Vagina (tissue), 2 donors: ENCODE measurements around the gene ZBTB11. TPM values are rescaled to one million over a fixed set of nuclear protein-coding genes. Genes with fewer than 3 reads are reported as not detected.

Source experiments
- DNase-seq, 2 donors: peaks; one replicate each; pipeline ENCODE4 v3.0.0-alpha.2; 2017; ENCODE audit errors: extremely low spot score in 2 of 2
- H3K27ac ChIP-seq: fragments of 200-600 bp; sonication (generic); one replicate; pipeline ENCODE4 v1.5.1; 2019
- H3K27me3 ChIP-seq: fragments of 200-600 bp; sonication (generic); one replicate; pipeline ENCODE4 v1.5.1; 2019
- H3K36me3 ChIP-seq, 2 donors: fragments of 200-600 bp; sonication (generic); one replicate each; pipeline ENCODE4 v1.5.1; 2017 to 2019
- H3K4me1 ChIP-seq: fragments of 200-600 bp; sonication (generic); one replicate; pipeline ENCODE4 v1.5.1; 2019
- H3K4me3 ChIP-seq, 2 donors: fragments of 200-600 bp; sonication (generic); 1 replicate in 1 of 2; 2 replicates in 1 of 2; pipeline ENCODE4 v1.5.1; 2016 to 2019
- H3K9me3 ChIP-seq: fragments of 200-600 bp; sonication (generic); one replicate; pipeline ENCODE4 v1.5.1; 2019
- POLR2A ChIP-seq, 2 donors: fragments of 450-650 bp; IDR thresholded peaks; one replicate each; pipeline ENCODE4 v1.6.1; 2017; ENCODE audit warnings: antibody characterized with exemption in 2 of 2, mild to moderate bottlenecking in 2 of 2, moderate library complexity in 2 of 2
- POLR2AphosphoS5 ChIP-seq, 2 donors: sonication (generic); formaldehyde crosslinking; IDR thresholded peaks; one replicate each; pipeline ENCODE4 v1.9.0; 2017; ENCODE audit warnings: antibody characterized with exemption in 2 of 2, mild to moderate bottlenecking in 2 of 2, low read depth in 1 of 2; ENCODE audit not compliant: insufficient read depth in 1 of 2
- intact Hi-C: fragments of 100-400 bp; cut with DNase I; formaldehyde crosslinking; loops from one replicate; pipeline ENCODE4 v1.15.1; 2023
- total RNA-seq: library from RNA; depleted of rRNA; stranded (reverse); fragments of >200 nt; gene quantifications from one replicate; pipeline ENCODE4 v1.2.3, GENCODE V29; 2016
- TF ChIP-seq, protein P1 (sequence below), 3 experiments: fragments of 450-650 bp in 2 of 3; fragments of 200-600 bp in 1 of 3; sonication (generic) in 1 of 3; IDR thresholded peaks; one replicate each; pipeline ENCODE4 v1.5.1; 2017 to 2019; ENCODE audit warnings: antibody characterized with exemption in 3 of 3, mild to moderate bottlenecking in 2 of 3, moderate library complexity in 2 of 3

ZBTB11 gene
- total RNA-seq, 1 donor from 2014 or later = 27.5 TPM

GRCh38 chr3:101673953-101674352, 3.0 kb downstream of the ZBTB11 start:
- Histone ChIP-seq H3K36me3 (peaks cover 0 to 21% of the 10 kb centered on the region in 2 donors), H3K4me3 (no peak overlapping the region), H3K27ac (no peak overlapping the region), H3K27me3 (no peaks in the 10 kb centered on the region), H3K4me1 (peaks cover 44% of the 10 kb centered on the region), H3K9me3 (no peaks in the 10 kb centered on the region)
- TF ChIP-seq, protein P1, sequence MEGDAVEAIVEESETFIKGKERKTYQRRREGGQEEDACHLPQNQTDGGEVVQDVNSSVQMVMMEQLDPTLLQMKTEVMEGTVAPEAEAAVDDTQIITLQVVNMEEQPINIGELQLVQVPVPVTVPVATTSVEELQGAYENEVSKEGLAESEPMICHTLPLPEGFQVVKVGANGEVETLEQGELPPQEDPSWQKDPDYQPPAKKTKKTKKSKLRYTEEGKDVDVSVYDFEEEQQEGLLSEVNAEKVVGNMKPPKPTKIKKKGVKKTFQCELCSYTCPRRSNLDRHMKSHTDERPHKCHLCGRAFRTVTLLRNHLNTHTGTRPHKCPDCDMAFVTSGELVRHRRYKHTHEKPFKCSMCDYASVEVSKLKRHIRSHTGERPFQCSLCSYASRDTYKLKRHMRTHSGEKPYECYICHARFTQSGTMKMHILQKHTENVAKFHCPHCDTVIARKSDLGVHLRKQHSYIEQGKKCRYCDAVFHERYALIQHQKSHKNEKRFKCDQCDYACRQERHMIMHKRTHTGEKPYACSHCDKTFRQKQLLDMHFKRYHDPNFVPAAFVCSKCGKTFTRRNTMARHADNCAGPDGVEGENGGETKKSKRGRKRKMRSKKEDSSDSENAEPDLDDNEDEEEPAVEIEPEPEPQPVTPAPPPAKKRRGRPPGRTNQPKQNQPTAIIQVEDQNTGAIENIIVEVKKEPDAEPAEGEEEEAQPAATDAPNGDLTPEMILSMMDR (IDR thresholded peaks at IDR 0.05) = no peak
- TF ChIP-seq POLR2A (IDR thresholded peaks at IDR 0.05) = no peak
- no peak for DNase-seq
- intact Hi-C loops = no loop called here

DNA sequence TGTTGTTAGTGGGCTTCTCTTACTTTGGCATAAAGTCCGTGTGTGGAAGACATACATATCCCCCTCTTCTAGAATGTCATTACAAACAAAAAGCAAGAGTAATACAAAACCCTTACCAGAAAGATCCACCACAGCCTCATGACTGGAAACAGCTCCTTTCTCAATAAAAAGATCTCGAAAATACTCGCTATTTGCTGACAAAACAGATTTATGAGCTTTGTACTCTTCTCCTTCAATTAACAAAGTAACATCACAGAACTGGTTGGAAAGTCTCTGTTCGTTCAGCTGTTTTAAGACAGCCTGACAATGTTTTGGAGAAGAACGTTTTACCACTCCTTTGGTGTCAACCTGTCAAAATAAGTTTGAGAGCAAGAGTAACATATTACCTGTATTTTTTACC, 5.9 kb downstream of the ZBTB11 start:
- DNase-seq = no peak
- TF ChIP-seq, protein P1 (IDR thresholded peaks at IDR 0.05) = no peak
- TF ChIP-seq POLR2A (IDR thresholded peaks at IDR 0.05) (no peak), POLR2AphosphoS5 (IDR thresholded peaks at IDR 0.05; ENCODE audit: insufficient read depth in 1 of 2, low read depth in 1 of 2) (no peak)
- Histone ChIP-seq H3K9me3 (no peaks in the 10 kb centered on the region), H3K27ac (no peak overlapping the region), H3K4me3 (no peak overlapping the region), H3K36me3 (peaks cover 0 to 40% of the 10 kb centered on the region in 2 donors), H3K4me1 (peaks cover 33% of the 10 kb centered on the region), H3K27me3 (no peaks in the 10 kb centered on the region)
- intact Hi-C loops = no loop called here

- Histone ChIP-seq H3K36me3 (peaks cover 0 to 62% of the 10 kb centered on the region in 2 donors), H3K4me1 (peaks cover 6% of the 10 kb centered on the region), H3K9me3 (no peaks in the 10 kb centered on the region), H3K27ac (no peak overlapping the region), H3K27me3 (no peaks in the 10 kb centered on the region), H3K4me3 (no peak overlapping the region)
- TF ChIP-seq, protein P1 (IDR thresholded peaks at IDR 0.05) = no peak
- TF ChIP-seq POLR2A (IDR thresholded peaks at IDR 0.05) (no peak), POLR2AphosphoS5 (IDR thresholded peaks at IDR 0.05; ENCODE audit: insufficient read depth in 1 of 2, low read depth in 1 of 2) (no peak)
- intact Hi-C loops = no loop called here
- no peak for DNase-seq
Measured at GRCh38 chr3:101667844-101668243, 9.1 kb downstream of the ZBTB11 start.

- Histone ChIP-seq H3K27me3 (no peaks in the 10 kb centered on the region), H3K36me3 (peaks cover 0 to 67% of the 10 kb centered on the region in 2 donors), H3K4me3 (no peak overlapping the region), H3K27ac (no peak overlapping the region), H3K9me3 (no peaks in the 10 kb centered on the region), H3K4me1 (peaks cover under 1% of the 10 kb centered on the region)
- intact Hi-C loops = no loop called here
- no peak for DNase-seq
- TF ChIP-seq, protein P1 (IDR thresholded peaks at IDR 0.05) = no peak
- no peak for TF ChIP-seq POLR2A (IDR thresholded peaks at IDR 0.05)
- no peak for TF ChIP-seq POLR2AphosphoS5 (IDR thresholded peaks at IDR 0.05; ENCODE audit: insufficient read depth in 1 of 2, low read depth in 1 of 2)
Measured at GRCh38 chr3:101667331-101667730, 9.6 kb downstream of the ZBTB11 start.

DNA sequence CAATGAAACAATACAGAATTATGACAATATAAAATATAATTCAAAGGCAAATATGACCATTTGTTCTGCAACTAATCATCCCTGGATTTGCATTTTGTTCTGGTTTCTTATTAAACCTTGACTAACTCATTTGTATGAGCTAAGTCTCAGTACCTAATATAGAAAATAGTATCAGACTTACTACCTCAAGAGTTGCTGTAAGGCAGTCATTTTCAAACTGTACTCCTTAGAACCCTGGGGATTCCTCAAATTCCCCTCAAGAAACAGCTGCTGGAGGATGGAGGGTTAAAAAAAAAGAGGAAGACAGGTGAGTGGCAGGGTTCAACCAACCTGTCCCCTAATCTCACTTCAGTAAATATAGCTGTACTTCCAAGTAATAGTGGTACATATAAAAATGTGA, 11.1 kb downstream of the ZBTB11 start:
- intact Hi-C loops = no loop called here
- H3K4me3 ChIP-seq = no peak overlapping the region
- no peaks in the 10 kb centered on the region for H3K4me1 ChIP-seq
- H3K27me3 ChIP-seq = no peaks in the 10 kb centered on the region
- TF ChIP-seq POLR2AphosphoS5 (IDR thresholded peaks at IDR 0.05; ENCODE audit: insufficient read depth in 1 of 2, low read depth in 1 of 2) (no peak), POLR2A (IDR thresholded peaks at IDR 0.05) (no peak)
- TF ChIP-seq, protein P1 (IDR thresholded peaks at IDR 0.05) = no peak
- H3K36me3 ChIP-seq = peaks cover 0 to 68% of the 10 kb centered on the region in 2 donors
- no peak for DNase-seq
- no peak overlapping the region for H3K27ac ChIP-seq
- H3K9me3 ChIP-seq = no peaks in the 10 kb centered on the region
